Posterior cingulate gyrus (tissue), 11 donors: ENCODE measurements around the gene RP9.
A peak's percentile ranks its signal among the peaks of the same experiment; 100 is the strongest.

Experiments
- DNase-seq, 10 donors: peaks; one replicate each; pipeline versions ENCODE4 v3.0.0 to v3.0.0-alpha.2; 2020 to 2021; ENCODE audit warnings: mixed read lengths in 3 of 10
- intact Hi-C: fragments of 100-400 bp; cut with DNase I; formaldehyde crosslinking; loops from one replicate; pipeline ENCODE4 v1.15.1; 2023

RP9 gene

GRCh38 chr7:33067921-33068320 is 41.3 kb downstream of the RP9 start:
- intact Hi-C loops, result no loop called here
- no peak for DNase-seq

- no peak for DNase-seq
- intact Hi-C loops, result no loop called here
Observed at GRCh38 chr7:33066771-33067170, 42.4 kb downstream of the RP9 start.

- DNase-seq, result no peak
- intact Hi-C loops, result no loop called here
Observed at GRCh38 chr7:33065981-33066380, 43.2 kb downstream of the RP9 start.

- intact Hi-C loops, result loop anchor here (2.0 to 5.0 kb wide), 5 partner anchors 48 to 566 kb away; partner anchors contain the start of genes AVL9, FKBP9 and KBTBD2
- peak; percentile 88 to 99 (median 92) for DNase-seq
Observed at GRCh38 chr7:33062782-33063443, 46.3 kb downstream of the RP9 start.

DNA sequence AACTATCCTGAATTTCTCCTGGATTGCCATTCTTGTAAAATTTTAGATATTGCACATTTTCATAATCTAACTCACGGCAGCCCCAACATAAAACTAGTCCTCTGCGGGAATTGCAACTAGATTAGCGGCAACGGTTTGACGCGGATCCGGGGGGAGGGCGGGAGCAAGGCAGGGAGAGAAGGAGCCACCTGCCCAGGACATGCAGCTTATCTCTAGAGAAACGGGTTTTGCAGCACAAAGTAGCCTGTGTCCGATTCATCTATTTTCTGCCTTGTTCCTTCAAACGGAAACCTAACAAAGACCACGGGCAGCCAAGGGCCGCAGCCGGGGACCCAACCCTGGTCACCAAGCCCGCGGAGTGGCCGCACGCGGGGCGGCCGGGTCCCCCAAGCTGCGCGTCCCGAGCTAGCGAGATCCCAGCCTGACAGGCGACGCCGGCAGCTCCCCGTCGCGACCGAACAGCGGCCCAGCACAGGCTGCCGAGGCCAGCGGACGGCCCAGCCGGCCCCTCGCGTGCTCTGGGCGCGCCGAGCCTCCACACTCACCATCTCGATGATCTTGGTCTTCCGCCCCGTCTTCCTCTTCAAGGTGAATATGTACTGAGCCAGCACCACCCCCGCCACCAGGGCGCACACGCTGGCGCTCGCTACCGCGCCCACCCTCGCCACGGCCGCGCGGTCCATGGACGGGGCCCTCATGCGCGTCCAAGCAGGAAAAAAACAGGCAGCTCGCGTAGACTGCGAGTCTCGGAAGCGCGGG is 47.0 kb downstream of the RP9 start, which contains the start of gene NT5C3A:
Gene NT5C3A, minus strand, starts transcription at position 754 of the 759 bp plus-strand sequence. Its CDS starts 71 bp downstream, at position 683.
- DNase-seq, result peak in 9 of 10 donors; percentile 11 to 91 (median 37)
- intact Hi-C loops, result loop anchor here (2.0 to 5.0 kb wide), 5 partner anchors 49 to 565 kb away; partner anchors contain the start of genes AVL9, FKBP9 and KBTBD2

- DNase-seq, result no peak
- intact Hi-C loops, result loop anchor here (5.0 kb wide), 3 partner anchors 104 to 564 kb away; partner anchors contain the start of genes AVL9, FKBP9 and KBTBD2
Observed at GRCh38 chr7:33061282-33061937, 47.8 kb downstream of the RP9 start.

- no peak for DNase-seq
- intact Hi-C loops, result loop anchor here (5.0 to 10.0 kb wide), 4 partner anchors 102 to 562 kb away; partner anchors contain the start of genes AVL9, FKBP9 and KBTBD2
Observed at GRCh38 chr7:33059635-33060034, 49.6 kb downstream of the RP9 start.

DNA sequence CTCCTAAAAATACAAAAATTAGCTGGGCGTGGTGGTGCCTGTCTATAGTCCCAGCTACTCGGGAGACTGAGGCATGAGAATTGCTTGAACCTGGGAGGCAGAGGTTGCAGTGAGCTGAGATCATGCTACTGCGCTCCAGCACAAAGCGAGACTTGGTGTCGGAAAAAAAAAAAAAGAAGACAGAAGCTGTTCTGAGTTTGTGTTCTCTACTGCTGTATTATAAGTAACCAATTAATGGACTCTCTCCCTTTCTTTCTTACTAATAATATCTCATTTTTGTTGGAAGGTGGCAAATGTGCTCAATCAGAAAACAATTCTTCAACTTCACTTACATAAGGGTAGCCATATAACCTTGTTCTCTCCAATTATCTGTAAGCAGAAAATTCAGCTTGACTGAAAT is 54.0 kb downstream of the RP9 start:
- intact Hi-C loops, result loop anchor here (10.0 kb wide), 1 partner anchor 290 kb away; no protein-coding TSS in a partner anchor
- DNase-seq, result no peak

DNA sequence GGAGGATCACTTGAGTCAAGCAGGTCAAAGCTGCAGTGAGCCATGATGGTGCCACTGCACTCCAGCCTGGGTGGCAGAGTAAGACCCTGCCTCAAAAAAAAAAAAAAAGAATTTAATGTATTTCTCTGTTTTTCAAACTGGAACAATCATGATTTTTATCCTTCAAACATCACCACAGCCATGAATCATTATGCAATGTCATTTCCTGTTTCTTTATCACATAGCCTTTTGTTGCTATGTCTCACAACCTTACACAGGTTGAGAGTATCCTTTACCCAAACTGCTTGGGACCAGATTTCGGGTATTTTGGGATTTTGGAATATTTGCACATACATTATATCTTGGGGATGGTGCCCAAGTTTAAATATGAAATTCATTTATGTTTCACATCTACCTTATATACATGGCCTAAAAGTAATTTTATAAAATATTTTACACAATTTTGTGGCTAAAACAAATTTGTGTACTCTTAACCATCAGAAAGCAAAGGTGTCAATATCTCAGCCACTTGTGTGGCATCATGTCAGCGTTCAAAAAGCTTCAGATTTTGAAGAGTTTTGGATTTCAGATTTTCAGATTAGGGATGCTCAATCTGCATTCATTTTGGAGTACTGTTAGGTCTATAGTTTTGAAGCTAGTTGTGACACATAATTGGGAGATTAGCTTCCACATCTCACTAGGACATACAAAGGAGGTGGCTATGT is 54.8 kb downstream of the RP9 start:
- intact Hi-C loops, result loop anchor here (5.0 to 10.0 kb wide), 2 partner anchors 290 to 362 kb away; no protein-coding TSS in a partner anchor
- DNase-seq, result no peak

- intact Hi-C loops, result loop anchor here (5.0 to 10.0 kb wide), 2 partner anchors 289 to 361 kb away; no protein-coding TSS in a partner anchor
- no peak for DNase-seq
Observed at GRCh38 chr7:33053721-33054120, 55.5 kb downstream of the RP9 start.

DNA sequence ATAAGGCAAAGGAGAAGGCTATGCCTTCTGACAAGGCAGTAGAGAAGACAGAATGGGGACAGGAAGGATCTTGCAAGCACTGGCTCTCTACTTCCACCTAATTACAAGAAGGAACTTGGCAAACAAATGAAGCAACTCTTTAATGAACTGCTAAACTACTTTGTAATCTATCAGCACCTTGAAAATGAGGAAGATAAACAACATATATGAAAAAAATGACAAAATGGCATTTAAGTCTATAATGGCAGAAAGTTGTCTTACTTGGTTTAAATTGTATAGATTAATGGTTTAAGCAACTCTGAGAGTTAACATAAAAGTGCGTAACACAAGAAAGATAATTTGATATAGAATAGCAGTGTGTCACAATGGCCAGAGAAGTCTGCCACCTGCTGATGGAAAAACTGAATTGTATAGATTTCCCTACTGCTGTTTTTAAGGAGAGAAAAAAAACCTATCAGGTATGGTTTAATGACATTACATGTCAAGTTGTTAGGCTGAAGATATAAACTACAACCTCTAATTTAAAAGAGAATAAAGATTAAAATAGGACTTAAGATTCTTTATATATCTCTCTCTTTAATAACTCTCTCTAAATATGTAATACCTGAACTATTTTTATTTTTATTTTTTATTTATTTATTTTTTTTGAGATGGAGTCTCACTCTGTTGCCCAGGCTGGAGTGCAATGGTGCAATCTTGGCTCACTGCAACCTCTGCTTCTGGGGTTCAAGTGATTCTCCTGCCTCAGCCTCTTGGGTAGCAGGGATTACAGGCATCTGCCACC is 58.5 kb downstream of the RP9 start:
- intact Hi-C loops, result loop anchor here (5.0 to 10.0 kb wide), 2 partner anchors 286 to 358 kb away; no protein-coding TSS in a partner anchor
- no peak for DNase-seq

- intact Hi-C loops, result no loop called here
- DNase-seq, result no peak
Observed at GRCh38 chr7:33048704-33049103, 60.5 kb downstream of the RP9 start.

- no peak for DNase-seq
- intact Hi-C loops, result no loop called here
Observed at GRCh38 chr7:33048257-33048656, 60.9 kb downstream of the RP9 start.

GRCh38 chr7:33044986-33045385 is 64.2 kb downstream of the RP9 start:
- DNase-seq, result no peak
- intact Hi-C loops, result no loop called here
